ENCODE measurements around the gene MAGI1. TPM values are rescaled to one million over a fixed set of nuclear protein-coding genes. Genes with fewer than 3 reads are reported as not detected.
A peak's percentile ranks its signal among the peaks of the same experiment; 100 is the strongest.

MAGI1 gene
- total RNA-seq, 1 donor from 2014 or later = 5.0 TPM

GRCh38 chr3:65675011-65675410, 363.7 kb downstream of the MAGI1 start:
- Histone ChIP-seq H3K36me3 (ENCODE audit: control insufficient read depth, insufficient read depth, low read length) (no peaks in the 10 kb centered on the region), H3K4me3 (ENCODE audit: low read depth, low read length) (no peak overlapping the region), H3K27me3 (ENCODE audit: control insufficient read depth, insufficient read depth, low read length) (no peaks in the 10 kb centered on the region)
- FAIRE-seq = no peak
- DNase-seq (ENCODE audit: low read depth) = no peak
- TF ChIP-seq CTCF (IDR thresholded peaks at IDR 0.05; ENCODE audit: insufficient read depth, low read length, severe bottlenecking) = no peak

GRCh38 chr3:65674226-65674625, 364.5 kb downstream of the MAGI1 start:
- no peak for FAIRE-seq
- no peak for TF ChIP-seq CTCF (IDR thresholded peaks at IDR 0.05; ENCODE audit: insufficient read depth, low read length, severe bottlenecking)

GRCh38 chr3:65672871-65673815, 365.6 kb downstream of the MAGI1 start:
- Histone ChIP-seq H3K4me3 (ENCODE audit: low read depth, low read length) (no peak overlapping the region), H3K27me3 (ENCODE audit: control insufficient read depth, insufficient read depth, low read length) (no peaks in the 10 kb centered on the region), H3K36me3 (ENCODE audit: control insufficient read depth, insufficient read depth, low read length) (no peaks in the 10 kb centered on the region)
- TF ChIP-seq CTCF (IDR thresholded peaks at IDR 0.05; ENCODE audit: insufficient read depth, low read length, severe bottlenecking) = peak; percentile 74
- DNase-seq (ENCODE audit: low read depth) = peak; percentile 56
- FAIRE-seq = no peak

More at GRCh38 chr3:65674226-65674625, 364.5 kb downstream of the MAGI1 start:
- Histone ChIP-seq H3K36me3 (ENCODE audit: control insufficient read depth, insufficient read depth, low read length) (no peaks in the 10 kb centered on the region), H3K4me3 (ENCODE audit: low read depth, low read length) (no peak overlapping the region), H3K27me3 (ENCODE audit: control insufficient read depth, insufficient read depth, low read length) (no peaks in the 10 kb centered on the region)
- no peak for DNase-seq (ENCODE audit: low read depth)

DNA sequence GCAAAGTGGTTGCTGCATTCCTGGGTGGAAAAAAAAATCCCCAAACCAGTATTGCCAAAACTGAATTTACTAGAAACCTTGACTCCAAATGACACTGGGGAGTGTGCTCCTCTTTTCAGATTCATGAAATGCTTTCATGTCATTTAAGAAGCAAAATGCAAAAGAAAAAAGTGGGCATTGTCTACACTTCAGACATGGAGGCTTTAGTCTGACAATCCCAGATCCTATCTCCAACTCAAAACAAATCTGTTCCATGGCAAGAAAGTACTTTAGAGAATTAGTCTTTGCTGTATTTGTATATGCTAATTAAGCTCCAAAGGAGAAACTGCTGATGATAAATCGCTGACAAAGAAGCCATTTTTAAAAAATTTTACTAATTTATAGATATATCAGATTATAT, 366.7 kb downstream of the MAGI1 start:
- no peaks in the 10 kb centered on the region for H3K36me3 ChIP-seq (ENCODE audit: control insufficient read depth, insufficient read depth, low read length)
- H3K27me3 ChIP-seq (ENCODE audit: control insufficient read depth, insufficient read depth, low read length) = no peaks in the 10 kb centered on the region
- no peak overlapping the region for H3K4me3 ChIP-seq (ENCODE audit: low read depth, low read length)
- FAIRE-seq (no peak), DNase-seq (ENCODE audit: low read depth) (no peak)
- no peak for TF ChIP-seq CTCF (IDR thresholded peaks at IDR 0.05; ENCODE audit: insufficient read depth, low read length, severe bottlenecking)

GRCh38 chr3:65671004-65671403, 367.7 kb downstream of the MAGI1 start:
- no peak for DNase-seq (ENCODE audit: low read depth)
- TF ChIP-seq CTCF (IDR thresholded peaks at IDR 0.05; ENCODE audit: insufficient read depth, low read length, severe bottlenecking) = no peak
- no peak for FAIRE-seq
- Histone ChIP-seq H3K4me3 (ENCODE audit: low read depth, low read length) (no peak overlapping the region), H3K27me3 (ENCODE audit: control insufficient read depth, insufficient read depth, low read length) (no peaks in the 10 kb centered on the region), H3K36me3 (ENCODE audit: control insufficient read depth, insufficient read depth, low read length) (no peaks in the 10 kb centered on the region)

Measured in bronchial epithelial cell (primary cell).